GM23248 (cell line): ENCODE results near the gene FGD5. TPM values are rescaled to one million over a fixed set of nuclear protein-coding genes. Genes with fewer than 3 reads are reported as not detected.

Experiments
- DNase-seq: peaks from one replicate; pipeline ENCODE4 v3.0.0-alpha.2; 2015
- H2AFZ ChIP-seq: fragments of 200-600 bp; sonication (generic); 2 replicates; pipeline ENCODE4 v1.6.1; 2016; ENCODE audit warnings: antibody characterized with exemption
- H3F3A ChIP-seq: fragments of 200-600 bp; sonication (generic); 2 replicates; pipeline ENCODE4 v1.6.1; 2016; ENCODE audit warnings: mild to moderate bottlenecking, antibody characterized with exemption, mixed run types; ENCODE audit not compliant: insufficient read depth
- H3K27ac ChIP-seq: fragments of 200-600 bp; sonication (generic); 2 replicates; pipeline ENCODE4 v1.5.1; 2016; ENCODE audit warnings: mild to moderate bottlenecking
- H3K27me3 ChIP-seq: fragments of 200-600 bp; sonication (generic); replicated peaks from 2 replicates; pipeline ENCODE4 v1.6.1; 2016; ENCODE audit warnings: mild to moderate bottlenecking; ENCODE audit not compliant: insufficient read depth
- H3K36me3 ChIP-seq: fragments of 200-600 bp; sonication (generic); 2 replicates; pipeline ENCODE4 v1.6.1; 2016; ENCODE audit warnings: low read depth, mild to moderate bottlenecking
- H3K4me1 ChIP-seq: fragments of 200-600 bp; sonication (generic); 2 replicates; pipeline ENCODE4 v1.6.1; 2016; ENCODE audit warnings: mild to moderate bottlenecking; ENCODE audit not compliant: insufficient read depth
- H3K4me2 ChIP-seq: fragments of 200-600 bp; sonication (generic); one replicate; pipeline ENCODE4 v1.6.1; 2016; ENCODE audit warnings: mild to moderate bottlenecking; ENCODE audit not compliant: unreplicated experiment
- H3K4me3 ChIP-seq: fragments of 200-600 bp; sonication (generic); 2 replicates; pipeline ENCODE4 v1.5.1; 2016; ENCODE audit warnings: mild to moderate bottlenecking
- H3K79me2 ChIP-seq: fragments of 200-600 bp; sonication (generic); 2 replicates; pipeline ENCODE4 v1.6.1; 2016; ENCODE audit warnings: mild to moderate bottlenecking; ENCODE audit not compliant: insufficient read depth
- H3K9ac ChIP-seq: fragments of 200-600 bp; sonication (generic); 2 replicates; pipeline ENCODE4 v1.6.1; 2016; ENCODE audit warnings: mild to moderate bottlenecking
- H3K9me2 ChIP-seq: fragments of 200-600 bp; sonication (generic); 2 replicates; pipeline ENCODE4 v1.6.1; 2016; ENCODE audit warnings: mixed run types, mild to moderate bottlenecking, moderate library complexity; ENCODE audit not compliant: insufficient read depth
- H3K9me3 ChIP-seq: fragments of 200-600 bp; sonication (generic); one replicate; pipeline ENCODE4 v1.6.1; 2017; ENCODE audit warnings: low read depth
- H4K20me1 ChIP-seq: fragments of 200-600 bp; sonication (generic); 2 replicates; pipeline ENCODE4 v1.6.0; 2016; ENCODE audit not compliant: insufficient read depth
- EZH2 ChIP-seq: fragments of 200-600 bp; sonication (generic); IDR thresholded peaks from 2 replicates; pipeline ENCODE4 v1.6.1; 2018; ENCODE audit warnings: antibody characterized with exemption, mild to moderate bottlenecking; ENCODE audit not compliant: insufficient read depth, poor library complexity, severe bottlenecking
- EZH2phosphoT487 ChIP-seq: fragments of 200-600 bp; sonication (generic); IDR thresholded peaks from 2 replicates; pipeline ENCODE4 v1.6.1; 2018; ENCODE audit warnings: antibody characterized with exemption, moderate library complexity, mild to moderate bottlenecking, low read depth; ENCODE audit not compliant: insufficient read depth
- WGBS, 2 experiments: methylation state at CpG; one replicate each; pipeline ENCODE4 v1.1.6; 2015 to 2017; ENCODE audit warnings: low lambda C conversion rate in 2 of 2, low coverage in 1 of 2; ENCODE audit errors: missing lambda C conversion rate in 2 of 2; 5-methylcytosine and 5-hydroxymethylcytosine counted together
- in situ Hi-C: fragments of 300-500 bp; cut with MboI; formaldehyde crosslinking; loops from 2 replicates; pipeline ENCODE4 v1.15.0; 2020
- polyA plus RNA-seq: library from polyadenylated mRNA; unstranded; fragments of >200 nt; fragmentation: Nextera tagmentation; extraction: Ambion mirVana; gene quantifications from 2 replicates; pipeline ENCODE4 v1.2.1, GENCODE V29; 2016
- total RNA-seq: library from RNA; depleted of rRNA; stranded (reverse); fragments of >200 nt; shearing (Covaris generic); gene quantifications from 2 replicates; pipeline ENCODE4 v1.2.3, GENCODE V29; 2014

Gene FGD5
- total and polyA plus RNA-seq, 2 experiments from 2014 or later, result not detected

DNA sequence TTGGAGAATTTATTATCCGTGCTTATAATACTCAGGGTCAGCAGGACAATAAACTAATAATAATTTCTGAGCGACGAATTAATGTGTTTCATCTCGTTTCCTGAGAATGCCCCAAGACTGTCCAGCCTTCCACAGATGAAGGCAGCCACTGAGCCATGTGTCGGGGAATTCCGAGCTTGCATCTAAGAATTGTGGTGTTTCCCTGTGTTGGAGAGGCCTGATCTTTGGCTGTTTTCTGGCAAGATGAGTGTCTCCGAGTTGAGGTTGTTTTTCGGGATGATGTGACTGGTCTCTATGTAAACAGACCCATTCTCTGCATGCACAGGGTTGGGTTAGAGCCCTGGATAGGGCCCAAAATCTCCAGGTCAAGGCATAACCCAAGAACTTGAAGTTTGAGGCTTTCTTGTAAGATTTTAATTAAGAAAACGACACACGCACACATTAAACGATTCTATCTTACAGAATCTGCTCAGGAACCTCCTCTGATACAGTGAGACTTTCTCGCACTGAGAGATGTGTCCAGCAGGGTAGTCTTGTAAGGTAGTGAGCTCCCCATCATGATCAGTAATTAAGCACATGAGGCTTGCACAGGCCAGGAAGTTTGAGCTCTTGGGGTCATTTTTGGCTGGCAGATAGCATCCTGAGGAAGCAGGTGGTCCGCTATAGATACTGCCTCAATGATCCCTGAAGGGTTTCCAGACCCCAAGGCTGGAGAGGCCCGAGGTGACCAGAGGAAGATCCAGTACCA, 14.4 kb downstream of the FGD5 start:
- H3F3A ChIP-seq, result no peaks in the 10 kb centered on the region
- no peaks in the 10 kb centered on the region for H4K20me1 ChIP-seq
- no peaks in the 10 kb centered on the region for H3K36me3 ChIP-seq
- H3K27ac ChIP-seq, result no peak overlapping the region
- in situ Hi-C loops, result no loop called here
- H3K9me3 ChIP-seq, result no peaks in the 10 kb centered on the region
- no peak for TF ChIP-seq EZH2phosphoT487
- no peak for TF ChIP-seq EZH2
- H3K4me3 ChIP-seq, result no peak overlapping the region
- H3K4me2 ChIP-seq, result no peak overlapping the region
- H3K9me2 ChIP-seq, result no peaks in the 10 kb centered on the region
- no peak overlapping the region for H3K9ac ChIP-seq
- DNase-seq, result no peak
- peaks cover 61% of the 10 kb centered on the region for H3K27me3 ChIP-seq
- no peaks in the 10 kb centered on the region for H3K4me1 ChIP-seq
- WGBS, 2 experiments, result 30 to 31% methylated on average over 14 of the region's 14 CpGs
- H2AFZ ChIP-seq, result no peak overlapping the region
- H3K79me2 ChIP-seq, result no peaks in the 10 kb centered on the region

DNA sequence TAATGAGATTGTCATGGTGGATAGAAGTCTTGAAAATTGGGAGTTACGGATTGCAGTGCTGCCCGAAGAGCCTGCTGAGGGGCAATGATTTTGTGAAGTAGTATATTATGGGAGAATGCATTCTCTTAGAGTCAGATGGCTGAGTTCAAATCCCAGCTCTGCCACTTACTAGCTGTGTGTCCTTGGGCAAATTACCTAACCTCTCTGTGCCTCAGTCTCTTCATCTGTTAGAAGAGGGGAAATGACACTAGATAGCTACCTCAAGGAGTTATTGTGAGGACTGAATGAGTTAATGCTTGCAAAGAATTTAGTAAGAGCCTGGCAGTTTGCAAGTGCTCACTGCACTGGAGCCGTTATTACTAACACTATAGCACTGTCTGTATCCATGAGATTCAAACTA, 15.4 kb downstream of the FGD5 start:
- in situ Hi-C loops, result no loop called here
- H3K9me3 ChIP-seq, result no peaks in the 10 kb centered on the region
- H3K36me3 ChIP-seq, result no peaks in the 10 kb centered on the region
- no peaks in the 10 kb centered on the region for H3K79me2 ChIP-seq
- H3K9ac ChIP-seq, result no peak overlapping the region
- TF ChIP-seq EZH2, result no peak
- TF ChIP-seq EZH2phosphoT487, result no peak
- 65 to 69% methylated on average over 3 of the region's 3 CpGs for WGBS, 2 experiments
- DNase-seq, result no peak
- no peak overlapping the region for H3K4me2 ChIP-seq
- H3K9me2 ChIP-seq, result no peaks in the 10 kb centered on the region
- H3K4me3 ChIP-seq, result no peak overlapping the region
- no peaks in the 10 kb centered on the region for H3K4me1 ChIP-seq
- H3F3A ChIP-seq, result no peaks in the 10 kb centered on the region
- H4K20me1 ChIP-seq, result no peaks in the 10 kb centered on the region
- no peak overlapping the region for H3K27ac ChIP-seq
- peaks cover 71% of the 10 kb centered on the region for H3K27me3 ChIP-seq
- H2AFZ ChIP-seq, result no peak overlapping the region

DNA sequence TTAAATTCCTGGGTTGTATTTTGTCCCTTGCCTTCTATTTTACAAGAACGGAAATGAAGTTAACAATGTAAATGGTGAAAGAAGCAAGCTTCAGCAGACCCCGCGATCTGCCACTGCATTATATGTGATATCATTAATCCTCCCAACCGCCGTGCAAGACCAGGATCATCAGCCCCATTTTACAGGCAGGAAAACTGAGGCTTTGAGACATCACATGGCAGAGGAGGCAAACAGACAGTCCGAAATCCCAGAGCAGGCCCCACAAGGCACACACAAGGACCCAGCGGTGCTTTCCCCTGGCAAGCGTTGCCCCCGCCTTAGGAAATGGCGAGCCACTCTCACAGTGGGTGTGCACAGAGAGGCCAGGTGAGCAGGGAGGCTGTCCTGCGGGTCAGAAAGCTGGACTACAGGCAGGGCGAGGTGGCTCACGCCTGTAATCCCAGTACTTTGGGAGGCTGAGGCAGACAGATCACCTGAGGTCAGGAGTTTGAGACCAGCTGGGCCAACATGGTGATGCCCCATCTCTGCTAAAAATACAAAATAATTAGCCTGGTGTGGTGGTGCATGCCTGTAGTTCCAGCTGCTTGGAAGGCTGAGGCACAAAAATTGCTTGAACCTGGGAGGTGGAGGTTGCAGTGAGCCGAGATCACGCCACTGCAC, 16.2 kb downstream of the FGD5 start:
- H3K27me3 ChIP-seq, result peaks cover 71% of the 10 kb centered on the region
- no peak overlapping the region for H3K27ac ChIP-seq
- H3K9me2 ChIP-seq, result no peaks in the 10 kb centered on the region
- H3F3A ChIP-seq, result no peaks in the 10 kb centered on the region
- in situ Hi-C loops, result no loop called here
- H3K4me2 ChIP-seq, result no peak overlapping the region
- no peak for TF ChIP-seq EZH2phosphoT487
- no peak for TF ChIP-seq EZH2
- 84 to 88% methylated on average over 15 of the region's 15 CpGs for WGBS, 2 experiments
- no peaks in the 10 kb centered on the region for H3K79me2 ChIP-seq
- H3K4me1 ChIP-seq, result no peaks in the 10 kb centered on the region
- no peak overlapping the region for H3K4me3 ChIP-seq
- no peaks in the 10 kb centered on the region for H4K20me1 ChIP-seq
- no peaks in the 10 kb centered on the region for H3K9me3 ChIP-seq
- no peaks in the 10 kb centered on the region for H3K36me3 ChIP-seq
- H3K9ac ChIP-seq, result no peak overlapping the region
- no peak overlapping the region for H2AFZ ChIP-seq
- DNase-seq, result no peak

DNA sequence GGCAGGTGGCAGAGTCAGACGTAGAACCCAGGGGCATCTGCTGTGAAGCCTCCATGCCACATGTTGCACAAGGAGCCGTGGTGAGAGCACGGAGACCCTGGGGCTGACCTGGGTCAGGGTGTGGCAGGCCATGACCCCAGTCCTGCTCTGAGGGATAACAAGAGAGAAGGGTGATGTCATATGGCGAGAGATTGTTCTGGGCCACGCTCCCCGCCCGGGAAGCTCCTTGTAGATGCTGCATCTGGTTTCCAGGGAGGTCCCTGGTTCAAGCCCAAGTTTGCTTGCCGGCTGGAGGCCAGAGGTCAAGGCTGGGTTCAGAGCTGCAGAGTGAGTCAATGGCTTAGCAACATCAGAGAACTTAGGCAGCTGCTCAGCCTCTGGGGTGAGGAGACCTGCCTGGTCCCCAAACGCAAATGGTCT, 17.3 kb downstream of the FGD5 start:
- H3K36me3 ChIP-seq, result no peaks in the 10 kb centered on the region
- H3K79me2 ChIP-seq, result no peaks in the 10 kb centered on the region
- H3F3A ChIP-seq, result no peaks in the 10 kb centered on the region
- TF ChIP-seq EZH2phosphoT487, result no peak
- no peak for TF ChIP-seq EZH2
- no peak overlapping the region for H3K27ac ChIP-seq
- no peak overlapping the region for H3K4me3 ChIP-seq
- no peak overlapping the region for H3K9ac ChIP-seq
- in situ Hi-C loops, result no loop called here
- no peaks in the 10 kb centered on the region for H3K9me2 ChIP-seq
- DNase-seq, result no peak
- H2AFZ ChIP-seq, result no peak overlapping the region
- WGBS, 2 experiments, result 6 to 10% methylated on average over 9 of the region's 9 CpGs
- no peaks in the 10 kb centered on the region for H3K9me3 ChIP-seq
- peaks cover 72% of the 10 kb centered on the region for H3K27me3 ChIP-seq
- no peak overlapping the region for H3K4me2 ChIP-seq
- H3K4me1 ChIP-seq, result no peaks in the 10 kb centered on the region
- H4K20me1 ChIP-seq, result no peaks in the 10 kb centered on the region
